Esophagus muscularis mucosa (tissue), 4 donors: ENCODE data around the gene MXI1. TPM values are rescaled to one million over a fixed set of nuclear protein-coding genes. Genes with fewer than 3 reads are reported as not detected.

Source experiments
- DNase-seq: peaks from one replicate; pipeline ENCODE4 v3.0.0-alpha.2; 2017; ENCODE audit errors: extremely low spot score
- H3K27ac ChIP-seq, 4 donors: fragments of 200-600 bp; sonication (generic); replicated peaks in 1 of 4; 1 replicate in 3 of 4; 2 replicates in 1 of 4; pipeline ENCODE4 v1.5.1; 2016 to 2019; ENCODE audit warnings: mild to moderate bottlenecking in 1 of 4
- H3K27me3 ChIP-seq, 4 donors: fragments of 200-600 bp; sonication (generic); one replicate each; pipeline versions ENCODE4 v1.5.1 to v1.6.0; 2016 to 2019
- H3K36me3 ChIP-seq, 4 donors: fragments of 200-600 bp; sonication (generic); one replicate each; pipeline ENCODE4 v1.5.1; 2016 to 2019
- H3K4me1 ChIP-seq, 4 donors: fragments of 200-600 bp; sonication (generic); one replicate each; pipeline ENCODE4 v1.5.1; 2016 to 2019
- H3K4me3 ChIP-seq, 4 donors: fragments of 200-600 bp; sonication (generic); 1 replicate in 2 of 4; 2 replicates in 2 of 4; pipeline ENCODE4 v1.5.1; 2016 to 2019; ENCODE audit warnings: mild to moderate bottlenecking in 4 of 4, moderate library complexity in 1 of 4
- H3K9me3 ChIP-seq, 4 donors: fragments of 200-600 bp; sonication (generic); 1 replicate in 3 of 4; 2 replicates in 1 of 4; pipeline ENCODE4 v1.5.1; 2016 to 2019
- CTCF ChIP-seq, 3 experiments: fragments of 200-600 bp in 2 of 3; fragments of 450-650 bp in 1 of 3; sonication (generic) in 2 of 3; IDR thresholded peaks; one replicate each; pipeline ENCODE4 v1.5.1; 2017 to 2019; ENCODE audit warnings: antibody characterized with exemption in 3 of 3, mild to moderate bottlenecking in 2 of 3, moderate library complexity in 1 of 3
- EP300 ChIP-seq: sonication (generic); formaldehyde crosslinking; IDR thresholded peaks from one replicate; pipeline ENCODE4 v1.6.1; 2017; ENCODE audit warnings: antibody characterized with exemption
- POLR2A ChIP-seq: fragments of 450-650 bp; IDR thresholded peaks from one replicate; pipeline ENCODE4 v1.6.1; 2017; ENCODE audit warnings: antibody characterized with exemption, moderate library complexity, mild to moderate bottlenecking, low read depth
- POLR2AphosphoS5 ChIP-seq, 2 donors: sonication (generic); formaldehyde crosslinking; IDR thresholded peaks; one replicate each; pipeline ENCODE4 v1.6.1; 2017; ENCODE audit warnings: antibody characterized with exemption in 2 of 2
- WGBS: methylation state at CpG from one replicate; pipeline ENCODE4 v1.1.5; 2018; 5-methylcytosine and 5-hydroxymethylcytosine counted together
- intact Hi-C: fragments of 100-400 bp; cut with DNase I; formaldehyde crosslinking; loops from one replicate; pipeline ENCODE4 v1.15.1; 2023
- total RNA-seq, 4 donors: library from RNA; depleted of rRNA; stranded (reverse); fragments of >200 nt; gene quantifications; one replicate each; pipeline versions ENCODE4 v1.1.0 to v1.2.1, GENCODE V29; 2016

MXI1 gene
- total RNA-seq, 4 donors from 2014 or later: 198 to 292 (median 226) TPM

GRCh38 chr10:110310741-110311140 lies 103.3 kb downstream of the MXI1 start:
- intact Hi-C loops: loop anchor here (2.0 kb wide), 1 partner anchor 236 kb away; no protein-coding TSS in a partner anchor
- Histone ChIP-seq H3K4me1 (peaks cover 3 to 13% (median 6%) of the 10 kb centered on the region in 4 donors), H3K36me3 (no peaks in the 10 kb centered on the region), H3K4me3 (no peak overlapping the region), H3K27ac (no peak overlapping the region), H3K9me3 (no peaks in the 10 kb centered on the region), H3K27me3 (no peaks in the 10 kb centered on the region)
- no peak for DNase-seq
- 46% methylated on average over 3 of the region's 3 CpGs for WGBS
- TF ChIP-seq POLR2A (no peak), CTCF (IDR thresholded peaks at IDR 0.05) (no peak), EP300 (no peak), POLR2AphosphoS5 (IDR thresholded peaks at IDR 0.05) (no peak)

DNA sequence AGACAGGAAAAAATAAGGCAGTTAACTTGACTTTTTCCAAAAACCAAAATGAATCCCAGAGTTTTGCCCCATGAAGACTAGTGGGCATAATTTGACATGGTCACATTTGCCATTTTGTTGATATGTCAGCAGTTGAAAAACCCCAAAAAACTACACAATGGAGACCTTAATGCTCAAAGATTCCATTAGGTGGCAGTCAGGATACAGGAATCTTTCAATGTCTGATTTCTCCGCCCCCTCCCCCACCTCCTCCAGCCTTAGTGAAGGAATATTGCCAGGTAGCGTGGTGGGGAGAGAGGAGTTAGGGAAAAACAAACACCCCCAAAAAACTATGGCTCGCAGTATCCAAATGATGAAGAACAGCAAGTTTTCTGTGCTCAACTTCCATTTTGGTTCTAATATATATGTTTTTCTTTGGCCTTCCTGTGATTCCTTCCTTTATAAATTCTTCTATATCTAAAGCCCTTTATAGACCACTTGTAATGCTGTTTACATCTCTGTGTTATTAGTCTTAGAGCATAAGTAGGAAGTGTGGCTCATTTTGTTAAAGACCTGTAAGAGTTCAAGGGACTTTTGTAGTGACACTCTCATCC lies 104.0 kb downstream of the MXI1 start:
- no peak overlapping the region for H3K4me3 ChIP-seq
- 1% methylated on average over 3 of the region's 3 CpGs for WGBS
- DNase-seq: no peak
- H3K27me3 ChIP-seq: no peaks in the 10 kb centered on the region
- H3K9me3 ChIP-seq: no peaks in the 10 kb centered on the region
- H3K4me1 ChIP-seq: peaks cover 0 to 6% (median under 1%) of the 10 kb centered on the region in 4 donors
- intact Hi-C loops: loop anchor here (2.0 kb wide), 1 partner anchor 235 kb away; no protein-coding TSS in a partner anchor
- H3K36me3 ChIP-seq: no peaks in the 10 kb centered on the region
- H3K27ac ChIP-seq: no peak overlapping the region
- TF ChIP-seq POLR2AphosphoS5 (IDR thresholded peaks at IDR 0.05) (no peak), EP300 (no peak), POLR2A (no peak), CTCF (IDR thresholded peaks at IDR 0.05) (peak; percentile 64 to 75 (median 68))

GRCh38 chr10:110312206-110312605 lies 104.8 kb downstream of the MXI1 start:
- TF ChIP-seq POLR2A: no peak
- no peak for TF ChIP-seq CTCF (IDR thresholded peaks at IDR 0.05)
- no peak for TF ChIP-seq EP300
- TF ChIP-seq POLR2AphosphoS5 (IDR thresholded peaks at IDR 0.05): no peak
- no peaks in the 10 kb centered on the region for H3K27me3 ChIP-seq
- no peak overlapping the region for H3K4me3 ChIP-seq
- no peaks in the 10 kb centered on the region for H3K36me3 ChIP-seq
- 70% methylated on average over 2 of the region's 2 CpGs for WGBS
- DNase-seq: no peak
- no peak overlapping the region for H3K27ac ChIP-seq
- H3K4me1 ChIP-seq: peaks cover 0 to 6% (median 0%) of the 10 kb centered on the region in 4 donors
- intact Hi-C loops: no loop called here
- no peaks in the 10 kb centered on the region for H3K9me3 ChIP-seq

- TF ChIP-seq POLR2A (no peak), CTCF (IDR thresholded peaks at IDR 0.05) (no peak), POLR2AphosphoS5 (IDR thresholded peaks at IDR 0.05) (no peak), EP300 (no peak)
- 68% methylated on average over 2 of the region's 2 CpGs for WGBS
- Histone ChIP-seq H3K4me1 (peaks cover 0 to 6% (median 0%) of the 10 kb centered on the region in 4 donors), H3K4me3 (no peak overlapping the region), H3K36me3 (no peaks in the 10 kb centered on the region), H3K9me3 (no peaks in the 10 kb centered on the region), H3K27ac (no peak overlapping the region), H3K27me3 (no peaks in the 10 kb centered on the region)
- DNase-seq: no peak
- intact Hi-C loops: no loop called here
Observed at GRCh38 chr10:110313674-110314073, 106.3 kb downstream of the MXI1 start.
